Activated T-helper 17 cell treated with anti-CD3 and anti-CD28 coated beads, Interleukin-2, amount 50 U/mL, for 72 hours (primary cell): ENCODE data around the gene PROSER3. TPM values are rescaled to one million over a fixed set of nuclear protein-coding genes. Genes with fewer than 3 reads are reported as not detected.
A peak's percentile ranks its signal among the peaks of the same experiment; 100 is the strongest.

Experiments
- ATAC-seq: fragments of 150-1000 bp; cut with Tn5 transposase; replicated peaks from 2 replicates; pipeline ENCODE4 v1.10.0; 2021; ENCODE audit warnings: mild to moderate bottlenecking, moderate library complexity
- H3K27ac Mint-ChIP-seq: one replicate; pipeline ENCODE4 v1.8.0; 2022; ENCODE audit warnings: mixed read lengths
- H3K27me3 Mint-ChIP-seq: one replicate; pipeline ENCODE4 v1.8.0; 2022; ENCODE audit warnings: mixed read lengths
- H3K36me3 Mint-ChIP-seq: one replicate; pipeline ENCODE4 v1.8.0; 2022; ENCODE audit warnings: low read depth, mild to moderate bottlenecking, mixed read lengths
- H3K4me1 Mint-ChIP-seq: one replicate; pipeline ENCODE4 v1.8.0; 2022; ENCODE audit warnings: mixed read lengths
- H3K4me3 Mint-ChIP-seq: one replicate; pipeline ENCODE4 v1.8.0; 2022; ENCODE audit warnings: mild to moderate bottlenecking, mixed read lengths
- H3K9me3 Mint-ChIP-seq: one replicate; pipeline ENCODE4 v1.8.0; 2022; ENCODE audit warnings: mixed read lengths
- total RNA-seq, 2 donors: library from RNA; stranded (reverse); gene quantifications; one replicate each; pipeline ENCODE4 v1.2.3, GENCODE V29; 2022

PROSER3 gene
- total RNA-seq, 2 donors from 2014 or later, result 28.4 to 31.2 TPM

DNA sequence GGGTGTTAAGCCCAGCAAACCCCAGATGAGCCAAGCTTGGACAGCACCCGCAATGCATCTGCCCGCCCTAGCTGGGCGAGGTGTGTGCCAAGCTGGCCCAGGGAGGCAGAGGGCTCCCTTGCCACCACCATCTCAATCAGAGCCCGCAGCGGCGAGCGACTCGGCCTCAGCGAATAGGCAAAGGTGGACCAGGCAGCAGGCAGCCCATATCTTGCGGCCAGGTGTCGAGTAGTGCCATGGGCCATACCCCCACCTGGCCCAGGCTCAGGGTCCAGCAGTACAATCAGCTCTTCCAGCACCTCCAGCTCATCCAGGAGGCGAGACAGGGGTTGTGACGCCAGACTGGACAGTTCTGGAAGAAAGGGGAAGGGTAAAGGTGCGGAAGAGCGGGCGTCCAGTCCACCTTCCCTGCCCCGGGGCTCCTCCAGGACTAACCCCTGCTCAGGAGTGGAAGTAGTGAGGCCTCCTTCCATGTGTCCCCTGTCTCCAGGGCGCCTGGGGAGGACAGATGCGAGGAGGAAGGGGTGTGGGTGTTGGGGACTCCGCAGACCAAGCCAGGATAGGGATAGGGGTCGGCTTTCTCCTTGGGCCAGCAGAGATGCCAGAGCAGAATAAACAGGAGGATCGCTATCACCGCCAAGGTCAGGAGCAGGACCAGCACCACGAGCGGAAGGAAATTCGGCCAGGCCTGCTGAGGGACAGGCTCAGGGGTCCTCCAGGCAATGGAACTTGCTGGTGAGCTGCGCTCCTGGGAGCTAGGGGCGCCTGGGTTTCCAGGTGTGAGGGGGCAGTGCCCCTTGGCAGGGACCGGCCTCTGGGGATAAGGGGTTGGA is 18.5 kb upstream of the PROSER3 start:
- Mint-ChIP-seq H3K4me1 (peaks cover 31% of the 10 kb centered on the region), H3K4me3 (peak overlapping the region; percentile 95), H3K9me3 (no peaks in the 10 kb centered on the region), H3K27ac (peak overlapping the region; percentile 5), H3K36me3 (peaks cover 77% of the 10 kb centered on the region), H3K27me3 (no peaks in the 10 kb centered on the region)
- no peak for ATAC-seq

DNA sequence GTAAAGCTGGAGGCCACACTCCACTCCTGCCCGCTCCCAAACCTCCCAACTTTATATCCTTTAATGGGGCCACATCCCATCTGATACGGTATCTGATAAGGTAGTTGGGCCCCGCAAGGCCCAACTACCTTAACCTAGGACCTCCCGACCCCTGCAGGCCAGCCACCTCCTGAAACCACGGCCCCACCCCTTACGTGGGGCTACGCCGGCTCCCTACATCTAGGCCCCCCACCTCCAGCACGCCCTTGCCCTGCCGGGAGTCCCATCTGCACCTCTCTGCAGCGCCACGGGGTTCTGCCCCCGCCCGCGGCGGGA is 17.9 kb upstream of the PROSER3 start:
- ATAC-seq, result peak; percentile 12
- H3K27ac Mint-ChIP-seq, result no peak overlapping the region
- H3K9me3 Mint-ChIP-seq, result no peaks in the 10 kb centered on the region
- peaks cover 75% of the 10 kb centered on the region for H3K36me3 Mint-ChIP-seq
- peaks cover 27% of the 10 kb centered on the region for H3K4me1 Mint-ChIP-seq
- peak overlapping the region; percentile 95 for H3K4me3 Mint-ChIP-seq
- H3K27me3 Mint-ChIP-seq, result no peaks in the 10 kb centered on the region

- Mint-ChIP-seq H3K36me3 (peaks cover 75% of the 10 kb centered on the region), H3K4me1 (peaks cover 24% of the 10 kb centered on the region), H3K4me3 (peak overlapping the region; percentile 95), H3K27me3 (no peaks in the 10 kb centered on the region), H3K9me3 (no peaks in the 10 kb centered on the region), H3K27ac (peak overlapping the region; percentile 99)
- ATAC-seq, result peak; percentile 75
These were observed 17.4 kb upstream of the PROSER3 start for GRCh38 chr19:35740423-35741202.

- H3K27me3 Mint-ChIP-seq, result no peaks in the 10 kb centered on the region
- H3K36me3 Mint-ChIP-seq, result peaks cover 69% of the 10 kb centered on the region
- peaks cover 23% of the 10 kb centered on the region for H3K4me1 Mint-ChIP-seq
- ATAC-seq, result no peak
- peak overlapping the region; percentile 99 for H3K27ac Mint-ChIP-seq
- H3K4me3 Mint-ChIP-seq, result peak overlapping the region; percentile 95
- H3K9me3 Mint-ChIP-seq, result no peaks in the 10 kb centered on the region
These were observed 16.8 kb upstream of the PROSER3 start for GRCh38 chr19:35741203-35741515.

GRCh38 chr19:35742121-35742724 is 15.8 kb upstream of the PROSER3 start, which contains the start of gene IGFLR1:
TSS of gene IGFLR1 (minus strand) at chr19:35742452. CDS start at chr19:35741180, 1,272 bp downstream.
- peaks cover 22% of the 10 kb centered on the region for H3K4me1 Mint-ChIP-seq
- H3K9me3 Mint-ChIP-seq, result no peaks in the 10 kb centered on the region
- peaks cover 59% of the 10 kb centered on the region for H3K36me3 Mint-ChIP-seq
- H3K27ac Mint-ChIP-seq, result peak within 1 kb of the TSS; percentile 99
- H3K27me3 Mint-ChIP-seq, result no peaks in the 10 kb centered on the region
- peak within 1 kb of the TSS; percentile 95 for H3K4me3 Mint-ChIP-seq
- peak; percentile 11 for ATAC-seq

DNA sequence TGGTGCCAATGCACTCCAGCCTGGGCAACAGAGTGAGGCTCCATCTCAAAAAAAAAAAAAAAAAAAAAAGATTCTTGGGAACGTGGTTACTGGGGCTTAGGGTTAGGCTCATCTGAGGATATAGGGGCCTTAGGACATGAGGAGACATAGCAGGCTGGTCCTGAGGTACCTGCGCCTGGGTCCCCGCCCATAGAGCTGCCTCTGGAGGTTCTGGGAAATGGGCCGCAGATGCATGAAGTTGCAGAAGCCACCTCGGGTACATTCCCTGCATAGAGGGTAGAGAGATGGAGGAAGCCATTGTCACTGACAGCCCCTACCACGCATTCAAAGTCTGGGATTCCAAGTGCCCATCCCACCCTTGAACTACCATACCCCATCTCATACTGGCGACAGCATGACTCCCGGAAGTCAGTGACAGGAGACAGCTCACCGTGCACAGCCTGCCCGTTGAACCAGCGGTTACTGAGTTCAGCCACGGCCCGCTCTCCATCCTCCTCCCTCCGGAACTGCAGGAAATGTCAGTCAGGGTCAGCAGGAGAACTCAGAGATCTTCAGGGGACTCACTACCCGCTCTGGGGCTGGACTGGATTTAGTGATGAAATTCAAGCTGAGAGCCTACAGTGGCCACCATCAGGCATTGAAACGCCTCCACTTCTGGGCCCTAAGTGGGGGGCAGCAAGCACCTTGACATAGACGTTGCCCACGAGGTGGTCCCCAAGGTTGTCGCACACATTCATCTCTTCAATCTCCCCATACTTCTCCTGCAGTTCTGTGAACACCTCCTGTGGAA is 14.1 kb upstream of the PROSER3 start:
- no peak for ATAC-seq
- Mint-ChIP-seq H3K4me1 (peaks cover 17% of the 10 kb centered on the region), H3K27ac (peak overlapping the region; percentile 96), H3K9me3 (no peaks in the 10 kb centered on the region), H3K4me3 (peak overlapping the region; percentile 95), H3K36me3 (peaks cover 51% of the 10 kb centered on the region), H3K27me3 (no peaks in the 10 kb centered on the region)

DNA sequence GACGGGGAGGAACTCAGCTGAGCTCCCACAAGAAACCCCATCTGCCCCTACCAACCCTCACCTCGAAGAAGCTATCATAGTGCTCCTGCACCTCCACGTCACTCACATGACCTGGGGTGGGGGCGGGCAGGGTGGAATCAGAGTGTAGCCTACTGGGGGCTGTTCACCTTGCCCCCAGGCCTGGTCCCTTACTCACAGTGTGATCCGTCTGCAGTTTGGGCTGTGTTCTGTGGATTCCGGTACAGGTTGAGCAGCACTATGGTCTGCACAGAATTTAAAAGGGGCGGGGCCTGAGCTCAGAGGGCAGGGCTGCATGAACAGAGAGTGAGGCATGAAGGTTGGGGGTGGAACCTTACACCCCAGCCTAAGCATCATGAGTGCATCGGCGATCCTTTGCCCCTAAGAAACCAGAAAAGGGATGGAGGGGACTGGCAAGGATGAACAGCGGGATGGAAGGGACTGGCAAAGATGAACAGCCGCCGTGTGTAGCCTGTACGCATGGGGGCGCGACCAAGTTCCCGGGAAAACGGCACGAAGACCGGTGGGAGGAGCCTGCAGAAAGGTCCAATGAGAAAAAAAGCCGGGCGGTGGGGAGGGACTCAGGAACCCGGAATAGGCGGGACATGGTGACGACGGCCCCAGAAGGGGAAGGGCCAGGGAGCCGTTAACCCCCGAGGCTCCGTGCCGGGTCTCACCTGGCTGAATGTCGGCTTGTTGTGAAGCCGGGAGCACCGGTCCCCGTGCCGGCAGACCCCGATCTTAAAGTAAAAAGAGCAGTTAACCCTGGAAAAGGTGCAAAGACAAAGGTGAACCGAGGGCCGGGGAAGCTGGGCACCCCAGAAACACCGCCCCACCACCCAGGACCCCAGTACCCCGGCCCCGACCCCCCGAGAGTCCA is 13.3 kb upstream of the PROSER3 start:
- H3K27ac Mint-ChIP-seq, result peak overlapping the region; percentile 96
- H3K4me1 Mint-ChIP-seq, result peaks cover 17% of the 10 kb centered on the region
- no peaks in the 10 kb centered on the region for H3K9me3 Mint-ChIP-seq
- no peaks in the 10 kb centered on the region for H3K27me3 Mint-ChIP-seq
- H3K4me3 Mint-ChIP-seq, result peak overlapping the region; percentile 95
- H3K36me3 Mint-ChIP-seq, result peaks cover 42% of the 10 kb centered on the region
- ATAC-seq, result peak; percentile 64

DNA sequence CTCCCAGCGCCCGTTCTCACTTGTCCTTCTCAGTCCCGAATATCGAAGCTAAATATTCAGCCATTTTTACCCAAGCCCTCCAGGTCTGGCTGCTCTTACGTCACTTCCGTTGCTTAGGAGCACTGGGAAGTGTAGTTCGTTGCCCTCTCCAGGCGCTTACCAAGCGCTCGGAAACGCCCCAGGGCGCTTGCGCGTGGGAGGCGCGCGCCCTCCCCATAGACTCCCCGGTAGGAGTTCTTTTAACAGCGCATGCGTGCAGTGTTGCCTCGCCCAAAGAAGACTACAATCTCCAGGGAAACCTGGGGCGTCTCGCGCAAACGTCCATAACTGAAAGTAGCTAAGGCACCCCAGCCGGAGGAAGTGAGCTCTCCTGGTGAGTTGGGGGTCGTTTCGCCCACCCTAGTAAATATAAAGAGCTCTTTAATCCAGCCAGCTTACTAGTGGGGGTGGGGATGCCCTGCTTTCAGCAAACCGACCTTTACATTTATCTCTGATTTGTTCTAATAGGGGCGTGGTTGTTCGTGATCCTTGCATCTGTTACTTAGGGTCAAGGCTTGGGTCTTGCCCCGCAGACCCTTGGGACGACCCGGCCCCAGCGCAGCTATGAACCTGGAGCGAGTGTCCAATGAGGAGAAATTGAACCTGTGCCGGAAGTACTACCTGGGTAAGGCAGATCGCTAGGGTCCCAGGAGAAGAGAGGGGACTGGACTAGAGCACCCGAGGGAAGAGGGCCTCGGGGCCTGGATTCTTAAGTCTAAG is 12.5 kb upstream of the PROSER3 start, which contains the start of the genes PSENEN and U2AF1L4:
TSS of gene PSENEN (plus strand) at position 324 of the 759 bp plus-strand sequence. CDS start at position 604, 280 bp downstream.
TSS of gene U2AF1L4 (minus strand) at position 91 of the 759 bp plus-strand sequence. CDS start at position 64, 27 bp downstream.
- Mint-ChIP-seq H3K36me3 (peaks cover 37% of the 10 kb centered on the region), H3K4me3 (peak within 1 kb of the TSS; percentile 95), H3K9me3 (no peaks in the 10 kb centered on the region), H3K4me1 (peaks cover 17% of the 10 kb centered on the region), H3K27me3 (no peaks in the 10 kb centered on the region), H3K27ac (peak within 1 kb of the TSS; percentile 96)
- ATAC-seq, result peak; percentile 66

GRCh38 chr19:35746087-35746462 is 11.9 kb upstream of the PROSER3 start:
- Mint-ChIP-seq H3K9me3 (no peaks in the 10 kb centered on the region), H3K4me1 (peaks cover 17% of the 10 kb centered on the region), H3K36me3 (peaks cover 31% of the 10 kb centered on the region), H3K27ac (peak overlapping the region; percentile 96), H3K27me3 (no peaks in the 10 kb centered on the region), H3K4me3 (peak overlapping the region; percentile 95)
- ATAC-seq, result no peak

- Mint-ChIP-seq H3K9me3 (no peaks in the 10 kb centered on the region), H3K4me1 (peaks cover 17% of the 10 kb centered on the region), H3K4me3 (peak overlapping the region; percentile 95), H3K27me3 (no peaks in the 10 kb centered on the region), H3K36me3 (peaks cover 30% of the 10 kb centered on the region), H3K27ac (peak overlapping the region; percentile 96)
- ATAC-seq, result no peak
These were observed 11.4 kb upstream of the PROSER3 start for GRCh38 chr19:35746531-35746930.

GRCh38 chr19:35748106-35749020 is 9.6 kb upstream of the PROSER3 start, which contains the start of gene LIN37:
TSS of gene LIN37 (plus strand) at chr19:35748576. CDS start at chr19:35748725, 149 bp downstream.
- peaks cover 17% of the 10 kb centered on the region for H3K36me3 Mint-ChIP-seq
- H3K4me3 Mint-ChIP-seq, result peak within 1 kb of the TSS; percentile 95
- H3K4me1 Mint-ChIP-seq, result peaks cover 9% of the 10 kb centered on the region
- H3K27me3 Mint-ChIP-seq, result no peaks in the 10 kb centered on the region
- H3K9me3 Mint-ChIP-seq, result no peaks in the 10 kb centered on the region
- ATAC-seq, result peak; percentile 83
- peak within 1 kb of the TSS; percentile 94 for H3K27ac Mint-ChIP-seq

GRCh38 chr19:35750167-35750566 is 7.8 kb upstream of the PROSER3 start:
- Mint-ChIP-seq H3K36me3 (peaks cover 17% of the 10 kb centered on the region), H3K27ac (peak overlapping the region; percentile 94), H3K9me3 (no peaks in the 10 kb centered on the region), H3K4me3 (peak overlapping the region; percentile 27), H3K27me3 (no peaks in the 10 kb centered on the region), H3K4me1 (peaks cover 8% of the 10 kb centered on the region)
- no peak for ATAC-seq
